Measurements from ENCODE around the gene MEI1.

MEI1 gene

DNA sequence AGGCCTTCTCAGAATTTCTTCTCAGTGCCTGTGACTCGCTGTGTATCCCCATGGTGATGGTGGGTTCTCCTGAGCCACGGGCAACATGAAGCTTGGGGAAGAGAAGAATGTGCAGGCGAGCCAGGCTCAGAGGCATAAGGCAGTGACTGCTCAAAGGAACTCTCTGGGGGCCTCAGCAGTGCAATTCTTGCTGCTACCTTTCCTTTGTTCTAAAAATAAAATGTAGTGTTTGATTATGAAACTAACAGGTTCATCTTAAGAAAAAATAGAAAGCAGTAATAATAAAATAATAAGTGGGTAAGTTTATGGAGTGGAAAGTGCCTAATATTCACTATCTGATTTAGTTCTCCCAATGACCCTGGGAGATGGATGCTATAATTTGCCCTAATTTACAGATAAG, 46.7 kb downstream of the MEI1 start:
- no peak for ATAC-seq

DNA sequence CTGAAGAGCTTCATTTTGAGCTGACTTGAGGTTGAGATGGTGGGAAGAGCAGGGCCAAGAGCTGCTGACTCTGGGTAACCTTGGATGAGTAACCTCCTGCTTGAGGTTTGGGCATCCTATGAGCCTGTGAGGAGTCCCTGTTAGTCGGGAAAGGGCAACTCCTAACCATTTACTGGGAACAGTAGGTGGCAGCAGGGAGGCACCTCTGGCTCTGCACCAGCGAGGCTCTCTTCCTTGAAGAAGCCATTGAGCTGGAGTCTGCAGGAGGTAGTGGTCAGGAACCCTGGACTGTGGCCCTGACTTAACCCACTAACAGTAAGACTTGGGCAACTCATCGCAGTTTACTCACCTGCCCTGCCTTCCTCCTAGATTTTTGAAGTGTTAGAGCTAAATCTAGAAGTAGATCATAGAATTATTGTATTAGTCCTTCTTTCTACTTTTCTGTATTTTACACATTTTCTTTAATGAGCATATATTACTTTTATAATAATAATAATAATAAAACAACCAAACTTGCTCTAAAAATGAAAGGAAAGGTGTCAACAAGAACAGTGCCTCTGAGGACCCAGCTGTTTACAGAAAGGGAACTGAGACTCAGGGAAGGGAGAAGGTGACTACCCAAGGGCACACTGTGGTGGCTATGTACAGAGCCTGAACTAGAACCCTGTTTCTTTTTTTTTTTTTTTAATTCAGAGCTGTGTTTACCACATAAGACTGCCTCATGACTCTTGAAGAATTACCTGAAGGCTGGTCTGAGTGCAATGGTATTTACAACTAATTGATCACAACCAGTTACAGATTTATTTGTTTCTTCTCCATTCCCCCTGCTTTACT, 47.5 kb downstream of the MEI1 start:
- peak; percentile 78 to 82 for ATAC-seq

DNA sequence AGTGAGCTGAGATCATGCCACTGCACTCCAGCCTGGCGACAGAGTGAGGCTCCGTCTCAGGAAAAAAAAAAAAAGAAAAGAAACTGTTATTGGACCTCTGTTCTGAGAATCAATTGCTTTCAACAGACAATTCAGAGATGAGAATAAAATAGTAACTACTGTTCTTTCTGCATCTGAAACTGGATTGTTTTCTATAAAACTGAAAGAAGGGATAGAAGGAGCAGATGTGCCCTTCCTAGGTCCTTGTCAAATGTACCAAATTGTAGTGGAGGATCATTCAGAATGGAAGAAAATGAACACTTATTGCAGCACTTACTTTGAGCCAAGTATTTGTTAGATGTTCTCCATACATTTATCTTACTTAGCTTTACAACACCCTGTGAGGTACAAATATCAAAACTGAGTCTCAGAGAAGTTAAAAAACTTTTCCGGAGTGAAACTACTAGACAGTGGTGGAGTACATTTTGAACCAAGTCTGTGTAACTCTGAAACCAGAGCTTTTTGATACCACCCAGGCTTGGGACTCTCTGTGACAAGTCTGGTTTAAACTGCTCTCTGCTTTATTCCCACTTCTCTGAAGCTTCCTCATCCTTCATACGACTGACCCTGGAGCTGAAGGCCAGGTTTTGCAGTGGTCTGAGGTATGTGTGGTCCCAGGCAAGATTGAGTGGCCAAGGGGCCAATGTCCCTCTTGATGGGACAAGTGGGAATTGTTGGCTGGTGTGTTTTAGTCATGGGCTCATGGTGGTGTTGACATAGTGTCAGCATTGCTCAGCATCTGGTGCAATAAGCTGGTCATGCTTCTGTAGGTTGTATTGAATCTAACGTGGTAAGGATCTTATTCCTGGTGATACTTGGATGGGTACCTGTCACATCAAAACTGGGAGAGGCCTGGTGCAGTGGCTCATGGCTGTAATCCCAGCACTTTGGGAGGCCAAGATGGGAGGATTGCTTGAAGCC, 53.0 kb downstream of the MEI1 start:
- peak in 1 of 2 donors; percentile 24 for ATAC-seq

DNA sequence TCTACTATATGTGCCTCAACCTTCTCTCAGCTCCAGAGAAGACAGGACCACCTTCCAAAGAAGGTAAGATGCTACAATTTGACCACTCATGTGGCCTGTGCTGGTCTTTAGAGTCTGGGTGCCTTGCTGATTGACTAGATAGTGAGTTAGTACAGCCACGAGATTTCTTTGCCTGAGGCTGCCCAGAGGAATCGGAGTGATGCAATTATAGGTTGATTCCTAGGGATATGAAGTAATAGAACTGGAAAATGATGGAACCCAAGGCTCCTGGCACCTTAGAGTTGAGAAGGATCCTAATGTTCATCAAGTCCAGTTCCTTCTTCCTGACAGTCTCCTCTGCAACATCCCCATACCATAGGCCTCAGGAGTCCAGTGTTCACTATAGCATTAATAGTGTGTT, 54.7 kb downstream of the MEI1 start:
- ATAC-seq, result no peak

DNA sequence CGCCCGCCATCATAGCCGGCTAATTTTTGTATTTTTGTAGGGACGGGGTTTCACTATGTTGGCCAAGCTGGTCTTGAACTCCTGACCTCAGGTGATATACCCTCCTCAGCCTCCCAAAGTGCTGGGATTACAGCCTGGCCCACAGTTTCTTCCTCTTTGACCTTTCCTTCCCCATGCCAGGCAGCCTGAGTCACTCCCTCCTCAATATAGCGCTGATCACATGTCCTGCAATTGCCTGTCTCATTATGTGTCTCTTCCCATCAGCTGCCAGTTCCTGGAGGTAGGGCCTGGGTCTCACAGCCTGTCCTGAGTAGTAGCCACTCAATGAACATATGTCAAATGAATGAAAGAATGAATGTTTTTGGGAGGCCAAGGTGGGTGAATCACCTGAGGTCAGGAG, 58.2 kb downstream of the MEI1 start:
- no peak for ATAC-seq

DNA sequence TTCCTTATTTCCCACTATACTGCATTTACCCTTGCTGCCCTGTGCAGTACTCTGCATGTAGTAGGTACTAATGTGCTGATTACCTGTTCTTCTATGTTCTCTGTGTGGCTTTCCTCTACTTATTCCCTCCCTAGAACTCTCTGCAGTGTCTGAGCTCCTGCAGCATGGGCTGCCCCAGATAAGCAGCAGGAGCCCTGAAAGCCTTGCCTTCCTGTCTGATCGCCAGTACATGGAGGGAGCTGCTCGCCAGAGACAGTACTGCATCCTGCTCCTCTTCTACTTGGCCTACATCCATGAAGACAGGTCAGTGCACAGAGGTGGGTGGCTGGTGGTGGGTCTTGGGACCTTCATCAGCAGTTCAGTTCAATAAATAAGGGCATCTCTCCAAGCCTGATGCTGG, 58.9 kb downstream of the MEI1 start:
- ATAC-seq, result no peak

DNA sequence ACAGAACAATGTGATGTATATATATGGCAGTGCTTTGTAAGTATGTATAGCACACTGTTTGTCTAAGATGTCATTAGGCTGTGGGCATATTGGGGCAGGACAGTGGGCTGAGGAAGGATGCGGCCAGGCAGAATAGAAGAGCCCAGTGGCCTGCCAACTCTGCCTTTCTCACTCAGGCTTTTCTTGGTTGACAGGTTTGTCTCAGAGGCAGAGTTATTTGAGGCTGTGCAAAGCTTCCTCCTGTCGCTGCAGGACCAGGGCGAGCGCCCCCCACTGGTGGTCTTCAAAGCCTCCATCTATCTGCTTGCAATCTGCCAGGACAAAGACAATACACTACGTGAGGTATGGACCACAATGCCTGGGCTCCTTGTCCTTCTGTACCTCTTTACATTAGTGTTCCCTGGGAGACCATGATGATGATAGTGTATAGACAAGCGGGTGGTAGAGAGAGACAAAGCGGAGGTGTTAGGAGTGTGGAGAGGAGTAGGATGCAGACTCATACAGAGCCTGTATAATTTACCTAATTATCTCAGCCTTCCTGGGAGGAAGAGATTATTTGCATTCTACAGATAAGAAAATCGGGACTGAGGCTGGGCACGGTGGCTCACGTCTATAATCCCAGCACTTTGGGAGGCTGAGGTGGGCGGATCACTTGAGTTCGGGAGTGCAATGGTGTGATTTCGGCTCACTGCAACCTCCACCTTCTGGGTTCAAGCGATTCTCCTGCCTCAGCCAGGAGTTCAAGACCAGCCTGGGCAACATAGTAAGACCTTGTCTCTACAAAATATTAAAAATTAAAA, 63.9 kb downstream of the MEI1 start:
- ATAC-seq, result no peak

DNA sequence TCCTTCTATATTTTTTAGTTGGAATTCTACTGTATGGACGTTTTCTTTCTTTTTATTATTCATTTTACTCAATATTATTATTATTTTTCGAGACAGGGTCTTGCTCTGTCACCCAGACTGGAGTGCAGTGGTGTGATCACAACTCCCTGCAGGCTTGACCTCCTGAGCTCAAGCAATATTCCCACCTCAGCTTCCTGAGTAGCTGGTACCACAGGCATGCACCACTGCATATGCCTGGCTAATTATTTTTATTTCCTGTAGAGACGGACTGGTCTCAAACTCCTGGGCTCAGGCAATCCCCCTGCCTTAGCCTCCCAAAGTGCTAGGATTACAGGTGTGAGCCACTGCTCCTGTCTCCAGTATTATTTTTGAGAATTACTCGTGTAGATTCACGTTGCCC, 67.2 kb downstream of the MEI1 start:
- no peak for ATAC-seq

DNA sequence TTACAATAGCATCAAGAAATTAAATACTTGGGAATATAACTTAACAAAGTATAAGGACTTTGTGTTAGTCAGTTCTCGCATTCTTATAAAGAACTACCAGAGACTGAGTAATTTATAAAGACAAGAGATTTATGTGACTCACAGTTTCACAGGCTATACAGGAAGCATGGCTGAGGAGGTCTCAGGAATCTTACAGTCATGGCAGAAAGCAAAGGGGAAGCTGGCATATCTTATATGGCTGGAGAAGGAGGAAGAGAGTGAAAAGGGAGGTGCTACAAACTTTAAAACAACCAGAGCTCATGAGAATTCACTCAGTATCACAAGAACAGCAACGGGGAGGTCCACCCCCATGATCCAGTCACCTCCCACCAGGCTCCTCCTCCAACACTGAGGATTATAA, 69.1 kb downstream of the MEI1 start:
- peak in 1 of 2 donors; percentile 58 for ATAC-seq

DNA sequence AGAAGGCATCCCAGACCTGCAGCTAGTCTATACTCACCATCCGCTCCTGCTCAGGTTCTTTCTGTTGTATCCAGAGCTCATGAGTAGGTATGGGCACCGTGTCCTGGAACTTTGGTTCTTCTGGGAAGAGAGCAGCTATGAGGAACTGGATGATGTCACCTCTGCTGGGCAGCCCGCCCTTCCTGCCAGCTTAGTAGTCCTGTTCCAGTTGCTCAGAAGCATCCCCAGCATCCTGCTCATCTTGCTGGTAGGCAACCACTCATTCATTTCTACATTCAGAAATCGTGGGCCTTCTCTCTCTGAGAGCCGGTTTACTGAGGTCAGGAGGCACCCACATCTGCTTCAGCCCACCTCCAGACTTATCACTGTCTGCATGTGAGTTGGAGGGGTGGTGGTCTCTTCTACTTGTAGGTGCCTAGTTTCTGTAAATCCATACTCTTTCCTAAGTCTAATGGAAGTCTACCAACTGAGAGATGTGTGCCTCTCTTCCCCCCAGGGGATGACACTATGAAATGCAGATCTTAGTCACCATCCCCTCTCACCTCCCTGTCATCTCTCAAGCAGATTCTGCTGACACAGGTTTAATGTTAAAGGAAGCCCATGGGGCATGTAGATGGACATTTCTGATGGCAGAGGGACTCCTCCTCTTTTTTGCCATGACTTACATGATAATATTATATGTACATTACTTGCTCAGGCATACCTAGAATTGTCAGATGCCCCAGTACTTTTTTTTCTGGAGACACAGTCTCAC, 71.6 kb downstream of the MEI1 start:
- ATAC-seq, result peak; percentile 45 to 55

DNA sequence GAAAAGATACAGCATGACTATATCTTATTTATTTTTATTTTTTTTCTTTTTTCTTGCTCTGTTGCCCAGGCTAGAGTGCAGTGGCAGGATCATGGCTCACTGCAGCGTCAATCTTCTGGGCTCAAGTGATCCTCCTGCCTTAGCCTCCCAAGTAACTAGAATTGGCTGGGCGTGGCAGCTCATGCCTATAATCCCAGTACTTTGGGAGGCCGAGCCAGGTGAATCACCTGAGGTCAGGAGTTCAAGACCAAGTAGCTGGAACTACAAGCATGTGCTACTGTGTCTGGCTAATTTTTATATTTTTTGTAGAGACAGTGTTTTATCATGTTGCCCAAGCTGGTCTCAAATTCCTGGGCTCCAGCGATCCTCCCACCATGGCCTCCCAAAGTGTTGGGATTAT, 72.9 kb downstream of the MEI1 start:
- ATAC-seq, result no peak

DNA sequence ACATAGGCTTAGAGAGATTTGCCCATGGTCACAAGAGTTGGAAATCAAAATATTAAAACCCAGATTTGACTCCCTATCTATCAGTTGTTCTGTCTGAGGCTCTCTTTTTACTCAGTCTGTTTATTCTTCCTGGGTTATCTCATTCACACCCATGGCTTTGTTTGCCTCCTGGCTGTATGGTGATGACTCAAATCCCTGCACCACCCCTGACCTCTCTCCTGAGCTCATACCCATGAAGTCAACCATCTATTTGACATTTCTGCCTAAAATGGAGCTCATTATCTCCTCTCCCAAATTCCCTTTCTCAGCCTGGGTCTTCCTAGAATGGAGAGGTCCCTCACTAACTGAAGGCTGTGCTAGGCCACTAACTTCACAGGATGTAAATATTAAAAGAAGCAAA, 73.3 kb downstream of the MEI1 start:
- no peak for ATAC-seq

DNA sequence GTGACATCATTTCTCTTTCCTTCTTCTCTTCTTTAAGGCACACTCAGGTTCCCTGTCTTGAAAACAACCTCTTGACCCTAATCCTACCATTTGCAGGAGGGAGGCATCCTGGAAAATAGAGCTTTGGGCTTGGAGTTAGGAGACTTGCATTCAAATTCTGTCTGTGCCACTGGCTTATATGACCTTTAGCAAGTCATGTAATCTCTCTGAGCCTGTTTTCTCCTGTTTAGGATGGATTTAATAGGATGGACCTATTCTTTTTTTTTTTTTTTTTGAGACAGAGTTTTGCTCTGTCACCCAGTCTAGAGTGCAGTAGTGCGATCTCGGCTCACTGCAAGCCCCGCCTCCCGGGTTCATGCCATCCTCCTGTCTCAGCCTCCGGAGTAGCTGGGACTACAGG, 76.0 kb downstream of the MEI1 start:
- ATAC-seq, result no peak

DNA sequence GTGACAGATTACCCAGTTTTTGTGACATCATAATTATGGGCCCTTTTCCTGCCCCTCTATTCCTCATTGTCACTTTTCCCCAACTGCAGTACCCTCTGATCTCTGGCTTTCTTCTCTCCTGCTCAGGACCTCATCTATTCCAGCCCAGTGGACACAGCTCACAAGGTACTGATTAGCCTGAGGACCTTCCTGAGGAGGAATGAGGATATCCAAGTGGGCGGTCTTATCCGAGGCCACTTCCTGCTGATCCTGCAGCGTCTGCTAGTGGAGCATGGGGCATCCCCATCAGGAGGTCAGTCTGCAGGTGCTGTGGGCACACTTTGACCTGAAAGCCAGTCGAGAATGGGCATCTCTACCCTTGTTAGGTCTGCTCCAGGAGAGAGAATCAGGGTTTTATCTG, 76.7 kb downstream of the MEI1 start:
- no peak for ATAC-seq

DNA sequence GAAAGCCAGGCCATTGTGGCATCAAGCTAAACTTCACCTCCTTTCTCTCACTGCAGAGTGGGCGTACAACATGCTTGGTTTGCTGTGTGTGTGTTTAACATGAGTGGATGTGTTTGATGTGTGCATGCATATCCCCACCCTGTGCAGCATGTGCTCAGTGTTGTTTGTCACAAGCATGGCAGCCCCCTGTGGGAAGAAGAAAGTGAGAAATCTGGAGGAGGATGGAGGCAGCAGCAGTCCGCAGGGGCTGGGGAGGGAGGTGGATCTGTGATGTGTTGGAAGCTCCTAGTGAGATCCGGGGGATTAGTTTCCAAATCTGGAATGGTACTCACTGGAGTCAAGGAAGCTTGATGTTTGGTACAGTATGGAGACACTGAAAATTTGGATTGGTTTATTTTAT, 77.1 kb downstream of the MEI1 start:
- ATAC-seq, result no peak

DNA sequence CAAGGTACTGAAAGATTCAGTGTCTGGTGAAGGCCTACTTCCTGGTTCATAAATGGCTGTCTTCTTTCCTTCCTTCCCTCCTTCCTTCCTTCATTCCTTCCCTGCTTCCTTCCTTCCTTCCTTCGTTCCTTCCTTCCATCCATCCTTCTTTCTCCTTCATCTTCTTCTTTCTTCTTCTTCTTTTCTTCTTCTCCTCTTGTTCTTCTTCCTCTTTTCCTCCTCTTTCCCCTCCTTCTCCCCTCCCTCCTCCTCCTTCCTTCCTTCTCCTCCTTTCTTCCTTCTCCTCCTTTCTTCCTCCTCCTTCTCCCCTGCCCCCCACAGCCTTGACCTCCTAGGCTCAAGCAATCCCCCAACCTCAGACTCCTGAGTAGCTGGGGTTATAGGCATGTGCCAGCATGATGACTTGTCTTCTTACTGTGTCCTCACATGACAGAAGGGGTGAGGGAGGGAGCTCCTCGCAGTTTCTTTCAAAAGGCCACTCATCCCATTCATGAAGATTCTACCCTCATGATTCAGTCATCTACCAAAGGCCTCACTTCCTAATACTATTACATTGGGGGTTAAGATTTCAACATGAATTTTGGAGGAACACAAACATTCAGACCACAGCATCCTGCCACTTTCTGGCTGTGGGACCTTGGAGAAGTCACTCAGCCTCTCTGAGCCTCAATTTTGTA, 78.6 kb downstream of the MEI1 start:
- ATAC-seq, result no peak

DNA sequence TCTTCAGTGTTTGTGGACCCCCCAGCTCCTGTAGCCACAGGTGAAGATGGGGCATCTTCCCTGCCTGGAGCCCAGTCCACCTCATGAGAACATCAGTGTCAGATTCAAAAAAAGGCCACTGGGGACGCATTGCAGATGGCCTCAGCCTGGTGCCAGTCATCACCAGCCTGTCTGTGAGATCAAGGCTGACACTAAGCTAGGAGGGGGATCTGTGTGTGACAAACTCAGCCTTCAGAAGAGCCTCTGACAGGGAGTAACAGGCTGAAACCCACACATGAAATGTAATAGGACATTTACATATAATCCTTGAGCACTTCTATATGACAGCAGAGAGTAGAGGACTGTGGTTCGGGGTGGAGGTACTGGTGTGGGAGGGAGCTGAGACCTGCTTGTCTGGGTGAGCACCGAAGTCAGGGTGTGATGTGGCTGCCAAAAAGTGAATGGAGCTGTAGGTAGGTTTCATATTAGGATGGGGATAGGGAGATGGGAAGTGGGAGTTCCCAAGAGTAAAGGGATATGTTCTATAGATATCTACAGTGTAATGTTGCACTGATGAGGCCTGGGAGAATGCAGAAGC, 80.7 kb downstream of the MEI1 start:
- peak; percentile 5 to 22 for ATAC-seq

DNA sequence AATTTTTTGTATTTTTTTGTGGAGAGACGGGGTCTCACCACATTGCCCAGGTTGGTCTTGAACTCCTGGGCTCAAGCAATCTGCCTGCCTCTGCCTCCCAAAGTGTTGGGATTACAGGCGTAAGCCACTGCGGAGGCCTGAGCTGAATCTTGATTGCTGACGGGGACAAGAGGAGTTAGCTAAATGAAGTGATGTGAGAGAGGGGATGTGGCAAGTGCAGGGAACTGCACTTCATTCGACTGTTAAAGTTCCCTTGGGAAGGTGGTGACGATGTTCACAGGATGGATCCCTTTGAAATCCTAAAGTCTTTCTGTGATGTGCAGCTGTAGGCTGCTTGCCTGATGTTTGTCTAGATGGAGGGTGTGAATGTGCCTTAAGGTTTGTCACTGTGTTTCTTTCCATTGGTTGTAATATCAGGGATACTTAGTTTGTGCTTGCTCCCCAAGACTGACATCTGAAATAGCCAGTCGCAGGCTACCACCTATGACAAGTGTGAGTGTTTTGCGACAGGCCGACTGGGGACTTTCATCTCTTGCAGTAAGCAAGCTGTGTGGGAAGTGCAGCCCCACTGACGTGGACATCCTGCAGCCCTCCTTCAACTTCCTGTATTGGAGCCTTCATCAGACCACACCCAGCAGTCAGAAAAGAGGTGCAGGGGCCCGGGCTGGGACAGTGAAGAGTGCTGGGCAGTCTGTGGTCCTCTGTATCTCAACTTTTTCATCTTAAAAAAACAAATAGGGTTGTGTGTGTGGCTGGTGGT, 81.6 kb downstream of the MEI1 start:
- ATAC-seq, result peak; percentile 97 to 99

DNA sequence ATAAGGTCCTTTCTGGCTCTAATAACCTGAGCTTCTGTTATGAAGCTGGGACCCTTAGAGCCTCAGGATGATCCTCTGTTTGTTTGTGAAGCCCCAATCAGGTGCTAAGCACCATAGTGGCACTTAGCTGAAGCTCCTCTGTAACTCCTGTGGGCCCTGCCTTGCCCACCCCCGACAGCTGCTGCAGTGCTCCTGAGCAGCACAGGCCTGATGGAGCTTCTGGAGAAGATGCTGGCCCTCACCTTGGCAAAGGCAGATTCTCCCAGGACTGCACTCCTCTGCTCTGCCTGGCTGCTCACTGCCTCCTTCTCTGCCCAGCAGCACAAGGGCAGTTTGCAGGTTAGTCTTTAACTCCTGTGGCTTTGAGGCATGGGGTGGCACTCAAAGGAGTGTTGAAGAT, 82.2 kb downstream of the MEI1 start:
- ATAC-seq, result no peak

DNA sequence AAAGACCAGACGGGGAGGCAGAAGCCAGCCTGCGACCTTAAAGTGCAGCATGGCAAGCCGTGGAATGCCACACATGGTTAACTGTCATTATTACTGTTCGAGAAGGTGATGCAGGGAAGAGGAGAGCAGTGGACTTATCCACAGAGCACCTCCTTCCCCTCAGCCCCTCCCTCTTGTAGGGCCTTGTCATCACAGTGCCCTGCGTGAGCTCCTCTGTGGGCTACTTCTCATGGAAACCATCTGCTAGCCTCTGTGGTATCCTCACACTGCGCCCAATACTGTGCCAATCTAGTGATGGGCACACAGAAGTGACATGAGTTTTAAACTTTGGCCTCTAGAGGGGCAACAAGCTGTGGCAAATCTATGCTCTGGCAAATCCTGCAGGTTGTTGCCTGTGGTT, 83.0 kb downstream of the MEI1 start:
- ATAC-seq, result peak; percentile 27 to 33
